Hepatocyte (in vitro differentiated cells): ENCODE measurements around the gene CTPS2. TPM values are rescaled to one million over a fixed set of nuclear protein-coding genes. Genes with fewer than 3 reads are reported as not detected.

ENCODE experiments used
- DNase-seq: peaks from one replicate; pipeline ENCODE4 v3.0.0-alpha.2; 2016; ENCODE audit warnings: low spot score
- H2AFZ ChIP-seq: fragments of 200-600 bp; sonication (generic); 2 replicates; pipeline ENCODE4 v1.6.0; 2016; ENCODE audit warnings: antibody characterized with exemption, mild to moderate bottlenecking
- H3K27ac ChIP-seq: fragments of 200-600 bp; sonication (generic); 2 replicates; pipeline ENCODE4 v1.5.1; 2016; ENCODE audit warnings: mild to moderate bottlenecking
- H3K27me3 ChIP-seq: fragments of 200-600 bp; sonication (generic); 2 replicates; pipeline ENCODE4 v1.6.1; 2016
- H3K36me3 ChIP-seq: fragments of 200-600 bp; sonication (generic); replicated peaks from 2 replicates; pipeline ENCODE4 v1.5.1; 2016; ENCODE audit warnings: low read depth; ENCODE audit not compliant: insufficient read depth
- H3K4me1 ChIP-seq: fragments of 200-600 bp; sonication (generic); 2 replicates; pipeline ENCODE4 v1.5.1; 2016; ENCODE audit warnings: mild to moderate bottlenecking, moderate library complexity; ENCODE audit not compliant: insufficient read depth
- H3K4me2 ChIP-seq: fragments of 200-600 bp; sonication (generic); 2 replicates; pipeline ENCODE4 v1.6.0; 2016
- H3K4me3 ChIP-seq: fragments of 200-600 bp; sonication (generic); 2 replicates; pipeline ENCODE4 v1.5.1; 2016; ENCODE audit warnings: mild to moderate bottlenecking
- H3K79me2 ChIP-seq: fragments of 200-600 bp; sonication (generic); 2 replicates; pipeline ENCODE4 v1.6.0; 2017; ENCODE audit warnings: mild to moderate bottlenecking
- H3K9me2 ChIP-seq: fragments of 200-600 bp; sonication (generic); replicated peaks from 2 replicates; pipeline ENCODE4 v1.6.0; 2017; ENCODE audit warnings: mild to moderate bottlenecking; ENCODE audit not compliant: insufficient read depth
- H3K9me3 ChIP-seq: fragments of 200-600 bp; sonication (generic); 2 replicates; pipeline ENCODE4 v1.5.1; 2016; ENCODE audit warnings: low read depth, mild to moderate bottlenecking
- H4K20me1 ChIP-seq: fragments of 200-600 bp; sonication (generic); 2 replicates; pipeline ENCODE4 v1.6.0; 2016; ENCODE audit warnings: mild to moderate bottlenecking; ENCODE audit not compliant: insufficient read depth, poor library complexity, severe bottlenecking
- CTCF ChIP-seq: fragments of 200-600 bp; sonication (generic); IDR thresholded peaks from 2 replicates; pipeline ENCODE4 v1.5.1; 2016; ENCODE audit warnings: antibody characterized with exemption, mild to moderate bottlenecking; ENCODE audit not compliant: poor library complexity
- EZH2 ChIP-seq: fragments of 200-600 bp; sonication (generic); IDR thresholded peaks from 2 replicates; pipeline ENCODE4 v1.6.1; 2016; ENCODE audit warnings: antibody characterized with exemption, mild to moderate bottlenecking, borderline replicate concordance
- EZH2phosphoT487 ChIP-seq: fragments of 200-600 bp; sonication (generic); IDR thresholded peaks from one replicate; pipeline ENCODE4 v1.6.1; 2018; ENCODE audit warnings: antibody characterized with exemption, mild to moderate bottlenecking, low read depth, moderate library complexity; ENCODE audit not compliant: unreplicated experiment, severe bottlenecking
- WGBS: methylation state at CpG from one replicate; pipeline ENCODE4 v1.1.6; 2016; ENCODE audit warnings: low lambda C conversion rate; ENCODE audit errors: missing lambda C conversion rate; 5-methylcytosine and 5-hydroxymethylcytosine counted together
- polyA plus RNA-seq: library from polyadenylated mRNA; unstranded; fragments of >200 nt; fragmentation: Nextera tagmentation; extraction: Ambion mirVana; gene quantifications from 2 replicates; pipeline ENCODE4 v1.2.1, GENCODE V29; 2016
- total RNA-seq: library from RNA; depleted of rRNA; stranded (reverse); fragments of >200 nt; gene quantifications from 2 replicates; pipeline ENCODE4 v1.2.3, GENCODE V29; 2014

CTPS2 gene
- total and polyA plus RNA-seq, 2 experiments from 2014 or later, result 26.2 to 55.7 TPM

- Histone ChIP-seq H3K9me2 (no peaks in the 10 kb centered on the region), H3K4me2 (no peak overlapping the region), H3K4me1 (no peaks in the 10 kb centered on the region), H3K27me3 (no peaks in the 10 kb centered on the region), H3K4me3 (no peak overlapping the region), H4K20me1 (no peaks in the 10 kb centered on the region), H3K79me2 (peaks cover 5% of the 10 kb centered on the region), H3K27ac (no peak overlapping the region), H3K36me3 (no peaks in the 10 kb centered on the region), H2AFZ (no peak overlapping the region), H3K9me3 (no peaks in the 10 kb centered on the region)
- no peak for TF ChIP-seq CTCF
- WGBS, result 85% methylated on average over 2 of the region's 2 CpGs
- no peak for DNase-seq
Observed at GRCh38 chrX:16700734-16701133, 11.7 kb downstream of the CTPS2 start.

- H3K9me2 ChIP-seq, result no peaks in the 10 kb centered on the region
- H3K79me2 ChIP-seq, result no peaks in the 10 kb centered on the region
- H3K9me3 ChIP-seq, result no peaks in the 10 kb centered on the region
- H3K4me3 ChIP-seq, result no peak overlapping the region
- no peaks in the 10 kb centered on the region for H3K36me3 ChIP-seq
- TF ChIP-seq EZH2phosphoT487 (no peak), EZH2 (no peak), CTCF (no peak)
- H3K27ac ChIP-seq, result no peak overlapping the region
- H3K4me1 ChIP-seq, result no peaks in the 10 kb centered on the region
- no peak overlapping the region for H2AFZ ChIP-seq
- DNase-seq, result no peak
- no peaks in the 10 kb centered on the region for H3K27me3 ChIP-seq
- no peak overlapping the region for H3K4me2 ChIP-seq
- H4K20me1 ChIP-seq, result no peaks in the 10 kb centered on the region
- WGBS, result 91% methylated on average over 6 of the region's 6 CpGs
Observed at GRCh38 chrX:16699389-16699788, 13.1 kb downstream of the CTPS2 start.

GRCh38 chrX:16696956-16697355, 15.5 kb downstream of the CTPS2 start:
- no peaks in the 10 kb centered on the region for H3K36me3 ChIP-seq
- H3K4me2 ChIP-seq, result no peak overlapping the region
- H3K4me1 ChIP-seq, result no peaks in the 10 kb centered on the region
- DNase-seq, result no peak
- no peak for TF ChIP-seq EZH2
- no peak for TF ChIP-seq CTCF
- TF ChIP-seq EZH2phosphoT487, result no peak
- no peaks in the 10 kb centered on the region for H4K20me1 ChIP-seq
- no peak overlapping the region for H2AFZ ChIP-seq
- WGBS, result 74% methylated on average over 3 of the region's 3 CpGs
- no peak overlapping the region for H3K27ac ChIP-seq
- no peaks in the 10 kb centered on the region for H3K9me2 ChIP-seq
- no peak overlapping the region for H3K4me3 ChIP-seq
- H3K9me3 ChIP-seq, result no peaks in the 10 kb centered on the region
- no peaks in the 10 kb centered on the region for H3K27me3 ChIP-seq
- no peaks in the 10 kb centered on the region for H3K79me2 ChIP-seq

- TF ChIP-seq EZH2phosphoT487 (no peak), CTCF (peak; percentile 93)
- H3K79me2 ChIP-seq, result no peaks in the 10 kb centered on the region
- no peaks in the 10 kb centered on the region for H3K9me3 ChIP-seq
- H4K20me1 ChIP-seq, result no peaks in the 10 kb centered on the region
- no peaks in the 10 kb centered on the region for H3K4me1 ChIP-seq
- H3K36me3 ChIP-seq, result no peaks in the 10 kb centered on the region
- no peaks in the 10 kb centered on the region for H3K9me2 ChIP-seq
- no peak overlapping the region for H3K4me3 ChIP-seq
- no peak overlapping the region for H2AFZ ChIP-seq
- no peak overlapping the region for H3K4me2 ChIP-seq
- peak; percentile 77 for DNase-seq
- H3K27me3 ChIP-seq, result no peaks in the 10 kb centered on the region
- no peak overlapping the region for H3K27ac ChIP-seq
- 61% methylated on average over 10 of the region's 10 CpGs for WGBS
Observed at GRCh38 chrX:16695079-16695676, 17.3 kb downstream of the CTPS2 start.
